Peyer's patch (tissue), 4 donors: Measurements from ENCODE around the gene ATP8A1. TPM values are rescaled to one million over a fixed set of nuclear protein-coding genes. Genes with fewer than 3 reads are reported as not detected.

Experiments
- DNase-seq, 3 donors: peaks; one replicate each; pipeline ENCODE4 v3.0.0-alpha.2; 2017 to 2019
- H3K27ac ChIP-seq, 4 donors: fragments of 200-600 bp; sonication (generic); one replicate each; pipeline ENCODE4 v1.5.1; 2016 to 2019
- H3K27me3 ChIP-seq, 2 donors: fragments of 200-600 bp; sonication (generic); one replicate each; pipeline ENCODE4 v1.5.1; 2019
- H3K36me3 ChIP-seq, 3 donors: fragments of 200-600 bp; sonication (generic); one replicate each; pipeline ENCODE4 v1.5.1; 2016 to 2019
- H3K4me1 ChIP-seq, 4 donors: fragments of 200-600 bp; sonication (generic); one replicate each; pipeline ENCODE4 v1.5.1; 2016 to 2019
- H3K4me3 ChIP-seq, 4 donors: fragments of 200-600 bp; sonication (generic); 1 replicate in 3 of 4; 2 replicates in 1 of 4; pipeline ENCODE4 v1.5.1; 2016 to 2019; ENCODE audit warnings: mild to moderate bottlenecking in 1 of 4
- H3K9me3 ChIP-seq, 4 donors: fragments of 200-600 bp; sonication (generic); one replicate each; pipeline ENCODE4 v1.5.1; 2016 to 2019; ENCODE audit warnings: mild to moderate bottlenecking in 1 of 4
- POLR2A ChIP-seq, 2 donors: fragments of 450-650 bp; IDR thresholded peaks; one replicate each; pipeline ENCODE4 v1.5.1; 2017; ENCODE audit warnings: antibody characterized with exemption in 2 of 2, mild to moderate bottlenecking in 2 of 2, moderate library complexity in 2 of 2
- total RNA-seq, 4 donors: library from RNA; depleted of rRNA; stranded (reverse); fragments of >200 nt; gene quantifications; one replicate each; pipeline ENCODE4 v1.1.0, GENCODE V29; 2016
- TF ChIP-seq, protein P1 (sequence below), 6 experiments: fragments of 450-650 bp in 4 of 6; fragments of 200-600 bp in 2 of 6; sonication (generic) in 1 of 6; IDR thresholded peaks; one replicate each; pipeline ENCODE4 v1.5.1; 2017 to 2019; ENCODE audit warnings: antibody characterized with exemption in 6 of 6, mild to moderate bottlenecking in 3 of 6, moderate library complexity in 1 of 6

Gene ATP8A1
- total RNA-seq, 4 donors from 2014 or later: 71.0 to 172 (median 158) TPM

DNA sequence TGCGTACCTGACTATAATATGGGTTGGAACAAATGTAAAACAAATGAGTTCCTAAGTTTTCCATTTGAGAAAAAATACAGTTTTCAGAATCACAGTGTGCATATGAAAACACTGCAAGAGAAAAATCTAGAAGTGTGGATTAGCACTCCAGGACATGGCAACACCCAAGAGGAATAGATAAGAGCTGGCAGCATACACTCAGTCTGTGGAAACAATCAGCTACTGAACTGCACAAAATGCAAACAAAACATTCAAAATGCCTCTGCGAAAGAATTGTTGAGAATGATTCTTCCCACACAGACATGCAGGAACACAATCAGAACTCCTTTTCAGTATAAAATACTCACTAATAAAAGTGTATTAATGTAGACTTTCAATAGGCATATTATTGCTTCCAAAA lies 39.9 kb downstream of the ATP8A1 start:
- Histone ChIP-seq H3K4me3 (no peak overlapping the region), H3K36me3 (peaks cover 0 to 5% (median 0%) of the 10 kb centered on the region in 3 donors), H3K4me1 (peaks cover 0 to 9% (median 0%) of the 10 kb centered on the region in 4 donors), H3K27ac (peak overlapping the region in 1 of 4 donors; percentile 2), H3K27me3 (no peaks in the 10 kb centered on the region), H3K9me3 (no peaks in the 10 kb centered on the region)
- DNase-seq: no peak
- TF ChIP-seq, protein P1, sequence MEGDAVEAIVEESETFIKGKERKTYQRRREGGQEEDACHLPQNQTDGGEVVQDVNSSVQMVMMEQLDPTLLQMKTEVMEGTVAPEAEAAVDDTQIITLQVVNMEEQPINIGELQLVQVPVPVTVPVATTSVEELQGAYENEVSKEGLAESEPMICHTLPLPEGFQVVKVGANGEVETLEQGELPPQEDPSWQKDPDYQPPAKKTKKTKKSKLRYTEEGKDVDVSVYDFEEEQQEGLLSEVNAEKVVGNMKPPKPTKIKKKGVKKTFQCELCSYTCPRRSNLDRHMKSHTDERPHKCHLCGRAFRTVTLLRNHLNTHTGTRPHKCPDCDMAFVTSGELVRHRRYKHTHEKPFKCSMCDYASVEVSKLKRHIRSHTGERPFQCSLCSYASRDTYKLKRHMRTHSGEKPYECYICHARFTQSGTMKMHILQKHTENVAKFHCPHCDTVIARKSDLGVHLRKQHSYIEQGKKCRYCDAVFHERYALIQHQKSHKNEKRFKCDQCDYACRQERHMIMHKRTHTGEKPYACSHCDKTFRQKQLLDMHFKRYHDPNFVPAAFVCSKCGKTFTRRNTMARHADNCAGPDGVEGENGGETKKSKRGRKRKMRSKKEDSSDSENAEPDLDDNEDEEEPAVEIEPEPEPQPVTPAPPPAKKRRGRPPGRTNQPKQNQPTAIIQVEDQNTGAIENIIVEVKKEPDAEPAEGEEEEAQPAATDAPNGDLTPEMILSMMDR (IDR thresholded peaks at IDR 0.05): no peak
- TF ChIP-seq POLR2A (IDR thresholded peaks at IDR 0.05): no peak

- H3K4me1 ChIP-seq: peaks cover 0 to 9% (median 0%) of the 10 kb centered on the region in 4 donors
- DNase-seq: no peak
- no peaks in the 10 kb centered on the region for H3K27me3 ChIP-seq
- TF ChIP-seq POLR2A (IDR thresholded peaks at IDR 0.05): no peak
- TF ChIP-seq, protein P1 (IDR thresholded peaks at IDR 0.05): no peak
- H3K4me3 ChIP-seq: no peak overlapping the region
- H3K27ac ChIP-seq: no peak overlapping the region
- H3K9me3 ChIP-seq: no peaks in the 10 kb centered on the region
- H3K36me3 ChIP-seq: peaks cover 0 to 9% (median 0%) of the 10 kb centered on the region in 3 donors
Measured at GRCh38 chr4:42616572-42616971, 40.3 kb downstream of the ATP8A1 start.

GRCh38 chr4:42615131-42615763 lies 41.7 kb downstream of the ATP8A1 start:
- no peak for DNase-seq
- Histone ChIP-seq H3K4me1 (peaks cover 0 to 9% (median 0%) of the 10 kb centered on the region in 4 donors), H3K27ac (no peak overlapping the region), H3K36me3 (peaks cover 0 to 19% (median 0%) of the 10 kb centered on the region in 3 donors), H3K9me3 (no peaks in the 10 kb centered on the region), H3K27me3 (no peaks in the 10 kb centered on the region), H3K4me3 (no peak overlapping the region)
- no peak for TF ChIP-seq POLR2A (IDR thresholded peaks at IDR 0.05)
- TF ChIP-seq, protein P1 (IDR thresholded peaks at IDR 0.05): no peak

DNA sequence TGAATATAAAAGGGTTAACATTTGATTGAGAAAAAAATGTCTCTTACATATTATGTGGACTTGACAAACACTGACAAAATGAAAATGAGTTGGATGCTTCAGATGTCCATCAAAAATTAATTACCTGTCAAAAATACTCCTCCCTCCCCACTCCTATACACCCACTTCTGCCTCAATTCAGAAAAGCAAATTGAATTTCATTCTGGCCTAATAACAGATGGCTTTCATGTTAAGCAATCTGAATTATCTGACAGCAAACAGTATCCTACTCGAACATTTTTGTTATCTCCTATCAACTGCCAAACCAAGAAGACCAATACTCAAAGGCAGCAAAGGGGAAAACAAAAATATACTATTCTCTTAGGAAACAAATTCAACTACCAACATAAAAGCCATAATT lies 44.0 kb downstream of the ATP8A1 start:
- H3K27ac ChIP-seq: no peak overlapping the region
- H3K4me1 ChIP-seq: peaks cover 0 to 5% (median 0%) of the 10 kb centered on the region in 4 donors
- H3K9me3 ChIP-seq: no peaks in the 10 kb centered on the region
- no peaks in the 10 kb centered on the region for H3K27me3 ChIP-seq
- DNase-seq: no peak
- no peak overlapping the region for H3K4me3 ChIP-seq
- peaks cover 0 to 19% (median 0%) of the 10 kb centered on the region in 3 donors for H3K36me3 ChIP-seq
- TF ChIP-seq, protein P1 (IDR thresholded peaks at IDR 0.05): no peak
- no peak for TF ChIP-seq POLR2A (IDR thresholded peaks at IDR 0.05)

- H3K36me3 ChIP-seq: peaks cover 0 to 19% (median 0%) of the 10 kb centered on the region in 3 donors
- no peak for TF ChIP-seq POLR2A (IDR thresholded peaks at IDR 0.05)
- TF ChIP-seq, protein P1 (IDR thresholded peaks at IDR 0.05): no peak
Measured at GRCh38 chr4:42610941-42611340, 46.0 kb downstream of the ATP8A1 start.

More at GRCh38 chr4:42610941-42611340, 46.0 kb downstream of the ATP8A1 start:
- no peak overlapping the region for H3K4me3 ChIP-seq
- H3K9me3 ChIP-seq: no peaks in the 10 kb centered on the region
- H3K27ac ChIP-seq: no peak overlapping the region
- no peaks in the 10 kb centered on the region for H3K4me1 ChIP-seq
- no peaks in the 10 kb centered on the region for H3K27me3 ChIP-seq
- no peak for DNase-seq
